H1 (cell line): ENCODE data around the gene TNS3. TPM values are rescaled to one million over a fixed set of nuclear protein-coding genes. Genes with fewer than 3 reads are reported as not detected.

Experiments
- ATF3 ChIP-seq: IDR thresholded peaks from 2 replicates; pipeline ENCODE4 v1.6.1; 2011; ENCODE audit warnings: low read depth, mild to moderate bottlenecking, low read length; ENCODE audit not compliant: insufficient read depth
- EP300 ChIP-seq, 2 experiments: IDR thresholded peaks; 1 replicate in 1 of 2; 2 replicates in 1 of 2; pipeline ENCODE4 v1.6.1; 2011 to 2012; ENCODE audit warnings: low read depth in 2 of 2, low read length in 2 of 2, mild to moderate bottlenecking in 2 of 2, borderline replicate concordance in 1 of 2, inconsistent platforms in 1 of 2, moderate library complexity in 1 of 2
- MAX ChIP-seq: IDR thresholded peaks from 2 replicates; pipeline ENCODE4 v1.6.1; 2012; ENCODE audit warnings: inconsistent platforms
- PHF8 ChIP-seq: fragments of 200-600 bp; sonication (generic); conservative IDR thresholded peaks from 2 replicates; pipeline ENCODE4 v1.7.1; 2012; ENCODE audit warnings: low read depth, mild to moderate bottlenecking, inconsistent platforms, low read length, moderate library complexity
- SRF ChIP-seq: IDR thresholded peaks from 2 replicates; pipeline ENCODE4 v1.6.1; 2011; ENCODE audit warnings: mild to moderate bottlenecking, low read depth, low read length, moderate library complexity
- polyA plus RNA-seq, 7 experiments: library from polyadenylated mRNA; depleted of rRNA in 3 of 7; stranded (reverse) in 5 of 7; unstranded in 2 of 7; fragments of >200 nt in 5 of 7; fragments of 200-250 nt in 2 of 7; gene quantifications; 1 replicate in 5 of 7; 2 replicates in 1 of 7; 4 replicates in 1 of 7; pipeline versions ENCODE4 v1.2.1 to v1.2.3, GENCODE V29; 2011 to 2013; ENCODE audit warnings: missing spikeins in 2 of 7, mixed read lengths in 2 of 7
- total RNA-seq: library from RNA; stranded (reverse); fragmentation: NEBNext Ultra II Directional; extraction: Animal tissue kit (Norgen Biotek cat#: 25700); gene quantifications from 2 replicates; pipeline ENCODE4 v1.2.1, GENCODE V29; 2021

Gene TNS3
- total and polyA plus RNA-seq, 2 of the 8 experiments (the other 6 are each of a cell fraction or from before 2014, with no cell fraction given), result 11.9 to 24.2 TPM

GRCh38 chr7:47548546-47548945 lies 33.4 kb downstream of the TNS3 start (continued):
- TF ChIP-seq SRF (no peak), EP300 (IDR thresholded peaks at IDR 0.05; ENCODE audit: borderline replicate concordance in 1 of 2, low read depth in 2 of 2, low read length in 2 of 2) (no peak), PHF8 (no peak), ATF3 (no peak), MAX (no peak)
